Progenitor cell of endocrine pancreas (in vitro differentiated cells): Measurements from ENCODE around the gene GGT5. TPM values are rescaled to one million over a fixed set of nuclear protein-coding genes. Genes with fewer than 3 reads are reported as not detected.
A peak's percentile ranks its signal among the peaks of the same experiment; 100 is the strongest.

ENCODE experiments used
- DNase-seq: peaks from one replicate; pipeline ENCODE4 v3.0.0; 2021; ENCODE audit warnings: low spot score; ENCODE audit not compliant: unreplicated experiment
- H3K27ac Mint-ChIP-seq: 2 replicates; pipeline ENCODE4 v1.8.0; 2021; ENCODE audit warnings: mild to moderate bottlenecking, moderate library complexity, mixed read lengths
- H3K27me3 Mint-ChIP-seq: 2 replicates; pipeline ENCODE4 v1.8.0; 2021; ENCODE audit warnings: mixed read lengths
- H3K36me3 Mint-ChIP-seq: 2 replicates; pipeline ENCODE4 v1.8.0; 2022; ENCODE audit warnings: mixed read lengths; ENCODE audit not compliant: insufficient read depth
- H3K4me1 Mint-ChIP-seq: 2 replicates; pipeline ENCODE4 v1.8.0; 2021; ENCODE audit warnings: low read depth, mixed read lengths
- H3K4me3 Mint-ChIP-seq: 2 replicates; pipeline ENCODE4 v1.8.0; 2021; ENCODE audit warnings: low read depth, mild to moderate bottlenecking, moderate library complexity, mixed read lengths
- H3K9me3 Mint-ChIP-seq: 2 replicates; pipeline ENCODE4 v1.8.0; 2021; ENCODE audit warnings: low read depth, mixed read lengths
- CTCF ChIP-seq: fragments of 200-600 bp; sonication (generic); IDR thresholded peaks from one replicate; pipeline ENCODE4 v1.5.0; 2021; ENCODE audit warnings: antibody characterized with exemption, mild to moderate bottlenecking; ENCODE audit not compliant: unreplicated experiment
- total RNA-seq: library from RNA; stranded (reverse); gene quantifications from 2 replicates; pipeline ENCODE4 v1.2.1, GENCODE V29; 2021

Gene GGT5
- total RNA-seq, 1 donor from 2014 or later, result not detected

- H3K27ac Mint-ChIP-seq, result no peak overlapping the region
- no peaks in the 10 kb centered on the region for H3K9me3 Mint-ChIP-seq
- DNase-seq, result no peak
- no peaks in the 10 kb centered on the region for H3K4me1 Mint-ChIP-seq
- H3K4me3 Mint-ChIP-seq, result no peak overlapping the region
- no peaks in the 10 kb centered on the region for H3K27me3 Mint-ChIP-seq
- TF ChIP-seq CTCF, result no peak
- peaks cover 1% of the 10 kb centered on the region for H3K36me3 Mint-ChIP-seq
These were observed 68.8 kb downstream of the GGT5 start for GRCh38 chr22:24176040-24176439.

GRCh38 chr22:24175160-24175808 is 69.6 kb downstream of the GGT5 start:
- Mint-ChIP-seq H3K9me3 (no peaks in the 10 kb centered on the region), H3K27ac (peak overlapping the region; percentile 42)
- peak; percentile 51 for DNase-seq

GRCh38 chr22:24171822-24172221 is 73.1 kb downstream of the GGT5 start:
- no peaks in the 10 kb centered on the region for H3K27me3 Mint-ChIP-seq
- H3K4me1 Mint-ChIP-seq, result no peaks in the 10 kb centered on the region
- no peaks in the 10 kb centered on the region for H3K9me3 Mint-ChIP-seq
- no peak overlapping the region for H3K4me3 Mint-ChIP-seq
- peaks cover 4% of the 10 kb centered on the region for H3K36me3 Mint-ChIP-seq
- H3K27ac Mint-ChIP-seq, result no peak overlapping the region
- no peak for DNase-seq
- no peak for TF ChIP-seq CTCF

More at GRCh38 chr22:24175160-24175808, 69.6 kb downstream of the GGT5 start:
- Mint-ChIP-seq H3K36me3 (peaks cover 1% of the 10 kb centered on the region), H3K4me3 (no peak overlapping the region), H3K4me1 (no peaks in the 10 kb centered on the region), H3K27me3 (no peaks in the 10 kb centered on the region)
- TF ChIP-seq CTCF, result peak; percentile 67

GRCh38 chr22:24170632-24171031 is 74.2 kb downstream of the GGT5 start:
- Mint-ChIP-seq H3K36me3 (peaks cover 4% of the 10 kb centered on the region), H3K4me3 (no peak overlapping the region), H3K9me3 (no peaks in the 10 kb centered on the region), H3K27ac (no peak overlapping the region), H3K27me3 (no peaks in the 10 kb centered on the region), H3K4me1 (no peaks in the 10 kb centered on the region)
- no peak for TF ChIP-seq CTCF
- no peak for DNase-seq

GRCh38 chr22:24170188-24170587 is 74.7 kb downstream of the GGT5 start:
- Mint-ChIP-seq H3K36me3 (peaks cover 4% of the 10 kb centered on the region), H3K9me3 (no peaks in the 10 kb centered on the region), H3K4me3 (no peak overlapping the region), H3K27ac (no peak overlapping the region), H3K4me1 (no peaks in the 10 kb centered on the region), H3K27me3 (no peaks in the 10 kb centered on the region)
- no peak for TF ChIP-seq CTCF
- no peak for DNase-seq

Other genes starting within 250 kb of the GGT5 start
- gene GSTT4, start 239.6 kb downstream of the GGT5 start, total RNA-seq, result not detected in 2 replicates
- 91.4 and 102 TPM in 2 replicates for gene CABIN1, start 233.8 kb downstream of the GGT5 start, total RNA-seq
- gene SUSD2, start 63.6 kb downstream of the GGT5 start, total RNA-seq, result 0.75 and 0.79 TPM in 2 replicates
- 87.7 and 96.9 TPM in 2 replicates for gene SPECC1L, start 25.7 kb upstream of the GGT5 start, total RNA-seq
- gene ADORA2A, start 182.5 kb upstream of the GGT5 start, total RNA-seq, result 5.2 and 6.4 TPM in 2 replicates